B cell (primary cell): ENCODE measurements around the gene DSP. TPM values are rescaled to one million over a fixed set of nuclear protein-coding genes. Genes with fewer than 3 reads are reported as not detected.

Source experiments
- ATAC-seq: fragments of 200-7000 bp; cut with Tn5 transposase; one replicate; pipeline ENCODE4 v1.10.0; 2021; ENCODE audit warnings: low read depth, mild to moderate bottlenecking, moderate number of reproducible peaks, moderate library complexity
- CTCF ChIA-PET: fragments of 350-600 bp; sonication (Branson Sonifier 250); formaldehyde crosslinking; loops from one replicate; lab custom pipeline; 2021; ENCODE audit warnings: antibody characterized with exemption, inconsistent platforms; lab: Charles Lee
- POLR2A ChIA-PET: fragments of 350-600 bp; sonication (Branson Sonifier 250); formaldehyde crosslinking; loops from one replicate; lab custom pipeline; 2021; ENCODE audit warnings: antibody characterized with exemption; lab: Charles Lee
- DNase-seq: peaks from one replicate; pipeline ENCODE4 v3.0.0; 2013
- H2AFZ ChIP-seq: 2 replicates; pipeline ENCODE4 v1.6.1; 2012; ENCODE audit warnings: mild to moderate bottlenecking, low read depth, low read length; ENCODE audit not compliant: insufficient read depth, poor library complexity, severe bottlenecking
- H3K27ac ChIP-seq, 2 donors: 1 replicate in 1 of 2; 2 replicates in 1 of 2; pipeline ENCODE4 v1.5.1; 2012 to 2013; ENCODE audit warnings: low read length in 2 of 2, mild to moderate bottlenecking in 2 of 2, moderate library complexity in 1 of 2
- H3K27me3 ChIP-seq, 4 experiments: fragments of 200-600 bp in 1 of 4; sonication (generic) in 1 of 4; replicated peaks in 1 of 4; 1 replicate in 2 of 4; 2 replicates in 2 of 4; pipeline versions ENCODE4 v1.6.1 to v1.7.0; 2013 to 2016; ENCODE audit warnings: low read length in 3 of 4, mild to moderate bottlenecking in 2 of 4, mixed read lengths in 1 of 4, moderate library complexity in 1 of 4; ENCODE audit not compliant: insufficient read depth in 4 of 4, control insufficient read depth in 3 of 4; ENCODE audit errors: control extremely low read depth in 1 of 4
- H3K36me3 ChIP-seq, 2 experiments: replicated peaks in 1 of 2; 1 replicate in 1 of 2; 2 replicates in 1 of 2; pipeline versions ENCODE4 v1.6.1 to v1.7.1; 2013; ENCODE audit warnings: low read length in 1 of 2; ENCODE audit not compliant: insufficient read depth in 2 of 2, control insufficient read depth in 1 of 2; ENCODE audit errors: control extremely low read depth in 1 of 2, extremely low read depth in 1 of 2
- H3K4me1 ChIP-seq, 2 donors: fragments of 200-600 bp in 1 of 2; sonication (generic) in 1 of 2; 1 replicate in 1 of 2; 2 replicates in 1 of 2; pipeline versions ENCODE4 v1.5.1 to v1.6.1; 2013 to 2017; ENCODE audit warnings: low read length in 2 of 2; ENCODE audit not compliant: control insufficient read depth in 2 of 2, insufficient read depth in 2 of 2
- H3K4me2 ChIP-seq: replicated peaks from 2 replicates; pipeline ENCODE3; 2012; ENCODE audit warnings: mild to moderate bottlenecking, low read depth, low read length; ENCODE audit not compliant: poor library complexity, severe bottlenecking
- H3K4me3 ChIP-seq, 5 experiments: fragments of 200-600 bp in 1 of 5; sonication (generic) in 1 of 5; 1 replicate in 3 of 5; 2 replicates in 2 of 5; pipeline versions ENCODE4 v1.5.1 to v1.7.0; 2011 to 2016; ENCODE audit warnings: low read length in 4 of 5, mild to moderate bottlenecking in 4 of 5, low read depth in 2 of 5, control low read depth in 1 of 5, moderate library complexity in 1 of 5; ENCODE audit not compliant: insufficient read depth in 1 of 5; ENCODE audit errors: control extremely low read depth in 1 of 5, extremely low read depth in 1 of 5
- H3K79me2 ChIP-seq: fragments of 200-600 bp; sonication (generic); one replicate; pipeline ENCODE4 v1.6.0; 2016; ENCODE audit warnings: low read length; ENCODE audit not compliant: control insufficient read depth, insufficient read depth
- H3K9ac ChIP-seq: fragments of 200-600 bp; sonication (generic); 2 replicates; pipeline ENCODE4 v1.6.1; 2017; ENCODE audit warnings: mild to moderate bottlenecking, low read length, moderate library complexity
- H3K9me3 ChIP-seq, 3 donors: one replicate each; pipeline versions ENCODE4 v1.6.1 to v1.7.1; 2013; ENCODE audit warnings: low read length in 2 of 3; ENCODE audit not compliant: control insufficient read depth in 2 of 3, insufficient read depth in 1 of 3; ENCODE audit errors: control extremely low read depth in 1 of 3
- H4K20me1 ChIP-seq: 2 replicates; pipeline ENCODE4 v1.6.0; 2012; ENCODE audit warnings: mild to moderate bottlenecking, low read length; ENCODE audit not compliant: insufficient read depth, control insufficient read depth, poor library complexity, severe bottlenecking
- H3K27ac Mint-ChIP-seq: one replicate; pipeline ENCODE4 v1.8.0; 2021; ENCODE audit warnings: mixed read lengths
- H3K27me3 Mint-ChIP-seq: one replicate; pipeline ENCODE4 v1.8.0; 2021; ENCODE audit warnings: mixed read lengths
- H3K4me1 Mint-ChIP-seq: one replicate; pipeline ENCODE4 v1.8.0; 2021; ENCODE audit warnings: mixed read lengths
- H3K4me3 Mint-ChIP-seq: one replicate; pipeline ENCODE4 v1.8.0; 2021; ENCODE audit warnings: mixed read lengths
- H3K9me3 Mint-ChIP-seq: one replicate; pipeline ENCODE4 v1.8.0; 2022; ENCODE audit warnings: mixed read lengths; ENCODE audit not compliant: insufficient read depth
- CTCF ChIP-seq: fragments of 200-600 bp; IDR thresholded peaks from one replicate; pipeline ENCODE4 v1.8.0; 2022; ENCODE audit warnings: antibody characterized with exemption, mild to moderate bottlenecking
- EZH2 ChIP-seq: IDR thresholded peaks from 2 replicates; pipeline ENCODE4 v1.6.1; 2012; ENCODE audit warnings: borderline replicate concordance, low read depth, mild to moderate bottlenecking, moderate library complexity, low read length; ENCODE audit not compliant: insufficient read depth, poor library complexity, severe bottlenecking
- WGBS: methylation state at CpG from one replicate; pipeline ENCODE4 v1.1.5; 2013; ENCODE audit warnings: missing lambda C conversion rate; ENCODE audit not compliant: insufficient coverage; 5-methylcytosine and 5-hydroxymethylcytosine counted together
- intact Hi-C: fragments of 100-400 bp; cut with micrococcal nuclease; formaldehyde crosslinking; loops from one replicate; pipeline ENCODE4 v1.10.0; 2022
- polyA plus RNA-seq: library from polyadenylated mRNA; depleted of rRNA; stranded (reverse); fragments of >200 nt; gene quantifications from 2 replicates; pipeline ENCODE4 v1.2.3, GENCODE V29; 2012
- total RNA-seq, 2 donors: library from RNA; stranded (reverse); fragments of 120-200 nt in 1 of 2; gene quantifications; 1 replicate in 1 of 2; 2 replicates in 1 of 2; pipeline versions ENCODE4 v1.2.3 to v1.2.4, GENCODE V29; 2013 to 2022

Gene DSP
- total and polyA plus RNA-seq, 2 donors (not counting 1 experiment from before 2014, with no cell fraction given) = not detected

- Histone ChIP-seq H3K9me3 (no peaks in the 10 kb centered on the region), H2AFZ (no peak overlapping the region), H3K79me2 (no peaks in the 10 kb centered on the region), H4K20me1 (no peaks in the 10 kb centered on the region), H3K4me3 (no peak overlapping the region), H3K27ac (no peak overlapping the region), H3K4me2 (no peak overlapping the region), H3K27me3 (peaks cover 0 to 9% (median 0%) of the 10 kb centered on the region in 4 experiments), H3K9ac (no peak overlapping the region), H3K4me1 (no peaks in the 10 kb centered on the region), H3K36me3 (no peaks in the 10 kb centered on the region)
- ChIA-PET POLR2A (no interaction called here), CTCF (no interaction called here)
- intact Hi-C loops = no loop called here
- Mint-ChIP-seq H3K27ac (no peak overlapping the region), H3K4me3 (no peak overlapping the region), H3K9me3 (no peaks in the 10 kb centered on the region), H3K27me3 (peaks cover 16% of the 10 kb centered on the region), H3K4me1 (no peaks in the 10 kb centered on the region)
- ATAC-seq = no peak
- DNase-seq = no peak
- TF ChIP-seq EZH2 = no peak
- TF ChIP-seq CTCF = no peak
- 96% methylated on average over 5 of the region's 5 CpGs for WGBS
Measured at GRCh38 chr6:7513529-7513928, 27.9 kb upstream of the DSP start.

- POLR2A ChIA-PET = no interaction called here
- no peak for TF ChIP-seq CTCF
- no peak for TF ChIP-seq EZH2
- Mint-ChIP-seq H3K27me3 (peaks cover 19% of the 10 kb centered on the region), H3K9me3 (no peaks in the 10 kb centered on the region), H3K4me3 (no peak overlapping the region), H3K4me1 (no peaks in the 10 kb centered on the region), H3K27ac (no peak overlapping the region)
- CTCF ChIA-PET = no interaction called here
- H3K4me1 ChIP-seq = no peaks in the 10 kb centered on the region
- no peaks in the 10 kb centered on the region for H3K79me2 ChIP-seq
- no peak overlapping the region for H3K27ac ChIP-seq
- ATAC-seq = no peak
- no peak overlapping the region for H3K4me3 ChIP-seq
- H3K27me3 ChIP-seq = peaks cover 0 to 9% (median 0%) of the 10 kb centered on the region in 4 experiments
- H3K9me3 ChIP-seq = no peaks in the 10 kb centered on the region
- WGBS = 75% methylated on average over 2 of the region's 2 CpGs
- H2AFZ ChIP-seq = no peak overlapping the region
- no peaks in the 10 kb centered on the region for H3K36me3 ChIP-seq
- no peak for DNase-seq
- no peaks in the 10 kb centered on the region for H4K20me1 ChIP-seq
- intact Hi-C loops = no loop called here
- H3K4me2 ChIP-seq = no peak overlapping the region
- H3K9ac ChIP-seq = no peak overlapping the region
Measured at GRCh38 chr6:7515363-7515762, 26.1 kb upstream of the DSP start.
